Endothelial cell of umbilical vein (primary cell): ENCODE results near the gene NAA30. TPM values are rescaled to one million over a fixed set of nuclear protein-coding genes. Genes with fewer than 3 reads are reported as not detected.

Source experiments
- BruUV-seq: library from RNA; stranded (reverse); fragments of 400-500 nt; replicated peaks from 2 replicates; lab custom pipeline; 2021; lab: Mats Ljungman, UMichigan
- CTCF ChIA-PET: fragments of 300-600, 350-600 bp; sonication (Branson Sonifier 250); formaldehyde crosslinking; loops from one replicate; lab custom pipeline; 2021; ENCODE audit warnings: antibody characterized with exemption, inconsistent platforms; lab: Charles Lee
- POLR2A ChIA-PET: fragments of 300-600, 350-600 bp; sonication (Branson Sonifier 250); formaldehyde crosslinking; loops from one replicate; lab custom pipeline; 2021; ENCODE audit warnings: antibody characterized with exemption, inconsistent platforms; lab: Charles Lee
- DNase-seq: peaks from one replicate; pipeline ENCODE4 v3.0.0-alpha.2; 2011; ENCODE audit warnings: low read depth, low spot score
- FAIRE-seq: peaks from 2 replicates; lab custom pipeline; 2011; peaks lifted over from hg19 to GRCh38; lab: Jason Lieb, UNC
- H2AFZ ChIP-seq: 2 replicates; pipeline ENCODE4 v1.6.0; 2012; ENCODE audit warnings: low read depth, low read length, control low read depth, inconsistent platforms
- H3K27ac ChIP-seq: 2 replicates; pipeline ENCODE4 v1.5.1; 2011; ENCODE audit warnings: low read depth, mild to moderate bottlenecking, control low read depth, low read length, moderate library complexity; ENCODE audit not compliant: insufficient read depth
- H3K27me3 ChIP-seq, 2 experiments: 2 replicates each; pipeline versions ENCODE4 v1.6.0 to v1.6.1; 2011; ENCODE audit warnings: low read length in 2 of 2, mixed read lengths in 1 of 2; ENCODE audit not compliant: control insufficient read depth in 2 of 2, insufficient read depth in 2 of 2
- H3K36me3 ChIP-seq, 2 experiments: 2 replicates in 1 of 2; 3 replicates in 1 of 2; pipeline ENCODE4 v1.5.1; 2011; ENCODE audit warnings: low read length in 2 of 2, mild to moderate bottlenecking in 1 of 2, moderate library complexity in 1 of 2; ENCODE audit not compliant: control insufficient read depth in 2 of 2, insufficient read depth in 2 of 2; ENCODE audit errors: extremely low read depth in 1 of 2
- H3K4me1 ChIP-seq: 3 replicates; pipeline ENCODE4 v1.5.1; 2011; ENCODE audit warnings: mild to moderate bottlenecking, low read length; ENCODE audit not compliant: control insufficient read depth, insufficient read depth; ENCODE audit errors: extremely low read depth
- H3K4me2 ChIP-seq: 2 replicates; pipeline ENCODE4 v1.6.1; 2011; ENCODE audit warnings: low read length, control low read depth, mixed read lengths; ENCODE audit not compliant: insufficient read depth
- H3K4me3 ChIP-seq, 3 experiments: fragments of 200-600 bp in 1 of 3; sonication (generic), shearing (Covaris generic) in 1 of 3; replicated peaks in 1 of 3; 2 replicates each; pipeline ENCODE4 v1.5.1; 2011 to 2016; ENCODE audit warnings: control low read depth in 3 of 3, low read length in 3 of 3, mild to moderate bottlenecking in 2 of 3, inconsistent platforms in 1 of 3, low read depth in 1 of 3, moderate library complexity in 1 of 3; ENCODE audit not compliant: insufficient read depth in 1 of 3
- H3K79me2 ChIP-seq: 2 replicates; pipeline ENCODE4 v1.6.0; 2012; ENCODE audit warnings: low read length, inconsistent platforms; ENCODE audit not compliant: control insufficient read depth, insufficient read depth
- H3K9ac ChIP-seq: replicated peaks from 2 replicates; pipeline ENCODE3; 2011; ENCODE audit warnings: low read length, control low read depth; ENCODE audit not compliant: insufficient read depth; ENCODE audit errors: extremely low read depth
- H3K9me1 ChIP-seq: replicated peaks from 3 replicates; pipeline ENCODE4 v1.6.0; 2011; ENCODE audit warnings: mild to moderate bottlenecking, low read length; ENCODE audit not compliant: control insufficient read depth, insufficient read depth; ENCODE audit errors: extremely low read depth
- H3K9me3 ChIP-seq: replicated peaks from 2 replicates; pipeline ENCODE4 v1.5.1; 2012; ENCODE audit warnings: low read length, inconsistent platforms; ENCODE audit not compliant: control insufficient read depth, insufficient read depth
- H4K20me1 ChIP-seq: replicated peaks from 2 replicates; pipeline ENCODE3; 2011; ENCODE audit warnings: mild to moderate bottlenecking, low read length; ENCODE audit not compliant: control insufficient read depth, insufficient read depth; ENCODE audit errors: extremely low read depth
- EZH2 ChIP-seq: IDR thresholded peaks from 2 replicates; pipeline ENCODE4 v1.6.1; 2012; ENCODE audit warnings: borderline replicate concordance, low read depth, mild to moderate bottlenecking, moderate library complexity, low read length, inconsistent platforms; ENCODE audit not compliant: severe bottlenecking
- FOS ChIP-seq: IDR thresholded peaks from 2 replicates; pipeline ENCODE4 v1.6.1; 2011; ENCODE audit warnings: mild to moderate bottlenecking, low read length, moderate library complexity, borderline replicate concordance; ENCODE audit not compliant: insufficient read depth
- GATA2 ChIP-seq: IDR thresholded peaks from 2 replicates; pipeline ENCODE4 v1.7.0; 2011; ENCODE audit warnings: low read depth, mild to moderate bottlenecking, moderate library complexity, mixed read lengths, low read length; ENCODE audit not compliant: insufficient read length, insufficient read depth
- JUN ChIP-seq: IDR thresholded peaks from 2 replicates; pipeline ENCODE4 v1.6.1; 2011; ENCODE audit warnings: borderline replicate concordance, low read depth; ENCODE audit not compliant: insufficient read length, insufficient read depth
- MYC ChIP-seq: IDR thresholded peaks from one replicate; pipeline ENCODE4 v1.6.1; 2011; ENCODE audit warnings: mild to moderate bottlenecking, low read depth, low read length
- POLR2A ChIP-seq: IDR thresholded peaks from 2 replicates; pipeline ENCODE4 v1.6.1; 2012; ENCODE audit warnings: low read depth, mild to moderate bottlenecking, control low read depth, low read length
- POLR2AphosphoS5 ChIP-seq: IDR thresholded peaks from 2 replicates; pipeline ENCODE4 v1.6.1; 2012; ENCODE audit warnings: low read depth, mild to moderate bottlenecking, control low read depth, low read length, moderate library complexity; ENCODE audit not compliant: insufficient read depth
- dilution Hi-C: fragments of 300-500 bp; cut with MboI; formaldehyde crosslinking; loops from one replicate; pipeline ENCODE4 v1.15.0; 2019; ENCODE audit warnings: low sequenced_read_pairs; ENCODE audit not compliant: extremely low pct_ligation_motif_present
- intact Hi-C: fragments of 100-400 bp; cut with micrococcal nuclease; formaldehyde crosslinking; loops from one replicate; pipeline ENCODE4 v1.10.0; 2022
- polyA plus RNA-seq, 4 experiments: library from polyadenylated mRNA; depleted of rRNA in 3 of 4; stranded (reverse) in 3 of 4; unstranded in 1 of 4; fragments of >200 nt; gene quantifications; 2 replicates each; pipeline versions ENCODE4 v1.2.1 to v1.2.3, GENCODE V29; 2011 to 2012; ENCODE audit warnings: missing spikeins in 1 of 4
- total RNA-seq: library from RNA; stranded (reverse); gene quantifications from 2 replicates; pipeline ENCODE4 v1.2.3, GENCODE V29; 2021
- TF ChIP-seq, protein P1 (sequence below): IDR thresholded peaks from 2 replicates; pipeline ENCODE4 v1.6.1; 2011; ENCODE audit not compliant: insufficient read depth, insufficient read length
- TF ChIP-seq, protein P2 (sequence below), 2 donors: IDR thresholded peaks; 1 replicate in 1 of 2; 2 replicates in 1 of 2; pipeline ENCODE4 v1.5.1; 2011; ENCODE audit warnings: low read length in 2 of 2, mild to moderate bottlenecking in 2 of 2, moderate library complexity in 2 of 2, control low read depth in 1 of 2, inconsistent platforms in 1 of 2, low read depth in 1 of 2; ENCODE audit not compliant: insufficient read depth in 1 of 2; ENCODE audit errors: extremely low read depth in 1 of 2

NAA30 gene
- total and polyA plus RNA-seq, 2 donors (not counting 3 experiments of a cell fraction or from before 2014, with no cell fraction given), result 5.4 to 21.8 TPM

DNA sequence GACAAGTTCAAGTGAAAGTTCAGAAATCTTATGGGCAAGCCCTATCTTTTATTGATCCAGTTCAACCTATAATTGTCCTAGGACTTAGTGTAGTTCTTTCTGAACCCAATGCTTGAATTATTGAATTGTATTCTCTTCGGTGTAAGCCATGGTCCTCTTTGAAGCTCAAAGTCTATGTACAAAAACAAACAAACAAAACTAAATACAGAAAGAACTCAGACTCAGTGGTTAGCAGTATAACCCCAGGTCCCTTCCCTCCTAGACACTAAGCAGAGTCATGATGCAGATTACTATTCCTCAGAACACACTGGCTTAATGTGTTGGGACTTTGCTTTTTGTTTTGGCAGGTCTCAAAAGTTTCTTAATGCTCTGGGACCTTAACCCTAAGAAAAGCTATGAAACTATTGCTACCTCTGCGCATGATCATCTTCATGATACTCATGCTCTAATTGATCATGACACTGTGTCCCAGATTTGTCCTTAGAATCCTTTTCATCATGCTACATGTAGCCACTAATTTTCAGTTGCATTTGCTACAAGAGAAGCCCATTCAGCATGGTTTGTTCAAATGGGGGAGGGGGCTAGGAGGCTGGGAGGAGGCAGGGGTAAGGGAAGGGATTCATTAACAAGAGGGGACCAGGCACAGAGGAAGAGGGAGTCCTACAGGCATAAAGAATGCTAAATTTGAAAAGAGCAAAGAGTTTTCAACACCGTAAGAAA, 35.1 kb upstream of the NAA30 start:
- dilution Hi-C loops, result no loop called here
- Histone ChIP-seq H3K27me3 (no peaks in the 10 kb centered on the region), H3K4me3 (no peak overlapping the region), H4K20me1 (no peaks in the 10 kb centered on the region), H3K9ac (no peak overlapping the region), H3K4me2 (no peak overlapping the region), H3K9me3 (no peaks in the 10 kb centered on the region), H2AFZ (no peak overlapping the region), H3K4me1 (no peaks in the 10 kb centered on the region), H3K36me3 (no peaks in the 10 kb centered on the region), H3K27ac (no peak overlapping the region), H3K79me2 (no peaks in the 10 kb centered on the region), H3K9me1 (no peaks in the 10 kb centered on the region)
- POLR2A ChIA-PET, result no interaction called here
- DNase-seq, result no peak
- no TSS peak for BruUV-seq
- no peak for FAIRE-seq
- intact Hi-C loops, result no loop called here
- CTCF ChIA-PET, result no interaction called here
- TF ChIP-seq, protein P1, sequence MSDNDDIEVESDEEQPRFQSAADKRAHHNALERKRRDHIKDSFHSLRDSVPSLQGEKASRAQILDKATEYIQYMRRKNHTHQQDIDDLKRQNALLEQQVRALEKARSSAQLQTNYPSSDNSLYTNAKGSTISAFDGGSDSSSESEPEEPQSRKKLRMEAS, result no peak

DNA sequence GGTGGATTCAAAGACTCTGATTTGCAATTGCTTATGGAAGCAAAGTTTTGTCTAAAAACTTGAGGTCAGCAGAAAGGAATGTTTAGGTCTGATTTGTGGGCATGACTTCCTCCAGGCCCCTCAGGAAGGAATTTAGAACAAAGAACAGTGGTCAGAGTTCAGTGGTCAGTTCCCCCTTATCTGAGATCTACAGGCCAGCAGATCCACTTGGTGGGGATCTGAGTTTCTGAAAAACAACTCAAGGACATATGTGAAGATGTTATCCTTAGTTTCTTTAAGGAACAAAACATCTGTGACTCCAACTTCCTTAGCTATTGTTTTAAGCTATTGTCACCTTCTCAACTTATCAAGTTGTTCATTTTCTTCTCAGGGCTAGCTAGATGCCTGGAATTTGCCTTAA, 28.0 kb upstream of the NAA30 start:
- BruUV-seq, result no TSS peak
- H3K9ac ChIP-seq, result peak overlapping the region; percentile 79
- FAIRE-seq, result peak; percentile 93
- no peaks in the 10 kb centered on the region for H3K27me3 ChIP-seq
- H3K36me3 ChIP-seq, result no peaks in the 10 kb centered on the region
- H2AFZ ChIP-seq, result peak overlapping the region; percentile 30
- peak; percentile 94 for DNase-seq
- H3K27ac ChIP-seq, result peak overlapping the region; percentile 89
- no peaks in the 10 kb centered on the region for H4K20me1 ChIP-seq
- POLR2A ChIA-PET, result interaction anchor here (0.5 to 1.9 kb wide), 4 partner anchors 16 to 1923 kb away, joined by 5 to 9 read pairs (median 6); partner anchors contain the start of genes AP5M1, EXOC5 and NAA30
- TF ChIP-seq JUN (peak; percentile 93), POLR2AphosphoS5 (peak; percentile 90), EZH2 (no peak), POLR2A (peak; percentile 77), GATA2 (peak; percentile 100), FOS (peak; percentile 68), MYC (no peak)
- TF ChIP-seq, protein P1, result no peak
- TF ChIP-seq, protein P2, sequence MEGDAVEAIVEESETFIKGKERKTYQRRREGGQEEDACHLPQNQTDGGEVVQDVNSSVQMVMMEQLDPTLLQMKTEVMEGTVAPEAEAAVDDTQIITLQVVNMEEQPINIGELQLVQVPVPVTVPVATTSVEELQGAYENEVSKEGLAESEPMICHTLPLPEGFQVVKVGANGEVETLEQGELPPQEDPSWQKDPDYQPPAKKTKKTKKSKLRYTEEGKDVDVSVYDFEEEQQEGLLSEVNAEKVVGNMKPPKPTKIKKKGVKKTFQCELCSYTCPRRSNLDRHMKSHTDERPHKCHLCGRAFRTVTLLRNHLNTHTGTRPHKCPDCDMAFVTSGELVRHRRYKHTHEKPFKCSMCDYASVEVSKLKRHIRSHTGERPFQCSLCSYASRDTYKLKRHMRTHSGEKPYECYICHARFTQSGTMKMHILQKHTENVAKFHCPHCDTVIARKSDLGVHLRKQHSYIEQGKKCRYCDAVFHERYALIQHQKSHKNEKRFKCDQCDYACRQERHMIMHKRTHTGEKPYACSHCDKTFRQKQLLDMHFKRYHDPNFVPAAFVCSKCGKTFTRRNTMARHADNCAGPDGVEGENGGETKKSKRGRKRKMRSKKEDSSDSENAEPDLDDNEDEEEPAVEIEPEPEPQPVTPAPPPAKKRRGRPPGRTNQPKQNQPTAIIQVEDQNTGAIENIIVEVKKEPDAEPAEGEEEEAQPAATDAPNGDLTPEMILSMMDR (IDR thresholded peaks at IDR 0.05; ENCODE audit: extremely low read depth in 1 of 2, insufficient read depth in 1 of 2, low read depth in 1 of 2, low read length in 2 of 2), result no peak
- dilution Hi-C loops (no loop called here), intact Hi-C loops (loop anchor here (1.0 to 2.0 kb wide), 4 partner anchors 20 to 1090 kb away; partner anchors contain the start of genes AP5M1, EXOC5 and NAA30)
- no peaks in the 10 kb centered on the region for H3K9me3 ChIP-seq
- H3K79me2 ChIP-seq, result no peaks in the 10 kb centered on the region
- peaks cover 28% of the 10 kb centered on the region for H3K4me1 ChIP-seq
- H3K9me1 ChIP-seq, result no peaks in the 10 kb centered on the region
- H3K4me3 ChIP-seq, result no peak overlapping the region
- H3K4me2 ChIP-seq, result peak overlapping the region; percentile 56
- CTCF ChIA-PET, result interaction anchor here (1.0 to 3.8 kb wide), 7 partner anchors 9 to 60 kb away, joined by 3 to 22 read pairs (median 3); partner anchors contain the start of gene NAA30
